H9 (cell line): Measurements from ENCODE around the gene ASAP3. TPM values are rescaled to one million over a fixed set of nuclear protein-coding genes. Genes with fewer than 3 reads are reported as not detected.

Experiments
- DNase-seq: peaks from one replicate; pipeline ENCODE4 v3.0.0-alpha.2; 2017
- H2AFZ ChIP-seq: one replicate; pipeline ENCODE4 v1.6.1; 2013; ENCODE audit warnings: mild to moderate bottlenecking, low read length, control low read depth, moderate library complexity
- H2AK5ac ChIP-seq: 2 replicates; pipeline ENCODE4 v1.6.1; 2013; ENCODE audit warnings: low read length, control low read depth, mixed read lengths; ENCODE audit not compliant: insufficient read length
- H2BK120ac ChIP-seq: one replicate; pipeline ENCODE4 v1.6.1; 2013; ENCODE audit warnings: low read depth, mild to moderate bottlenecking, low read length, control low read depth, inconsistent platforms; ENCODE audit not compliant: poor library complexity, severe bottlenecking
- H2BK12ac ChIP-seq: 2 replicates; pipeline ENCODE4 v1.6.1; 2013; ENCODE audit warnings: low read length, control low read depth, mixed read lengths, low read depth; ENCODE audit not compliant: insufficient read length
- H2BK15ac ChIP-seq: 2 replicates; pipeline ENCODE4 v1.6.1; 2013; ENCODE audit warnings: low read depth, low read length, control low read depth
- H2BK20ac ChIP-seq: one replicate; pipeline ENCODE4 v1.6.1; 2013; ENCODE audit warnings: low read depth, mild to moderate bottlenecking, low read length, control low read depth, inconsistent platforms; ENCODE audit not compliant: poor library complexity, severe bottlenecking
- H2BK5ac ChIP-seq: 2 replicates; pipeline ENCODE4 v1.6.1; 2013; ENCODE audit warnings: low read length, control low read depth, mixed read lengths; ENCODE audit not compliant: insufficient read length
- H3K14ac ChIP-seq: 2 replicates; pipeline ENCODE4 v1.6.1; 2013; ENCODE audit warnings: low read length, control low read depth; ENCODE audit not compliant: insufficient read depth
- H3K18ac ChIP-seq: 2 replicates; pipeline ENCODE4 v1.6.1; 2013; ENCODE audit warnings: low read depth, mild to moderate bottlenecking, mixed read lengths, low read length, control low read depth; ENCODE audit not compliant: insufficient read length
- H3K23ac ChIP-seq: 2 replicates; pipeline ENCODE4 v1.6.1; 2013; ENCODE audit warnings: low read length, control low read depth, mixed read lengths, low read depth; ENCODE audit not compliant: insufficient read length
- H3K23me2 ChIP-seq: 2 replicates; pipeline ENCODE4 v1.6.1; 2013; ENCODE audit warnings: low read depth, mild to moderate bottlenecking, mixed read lengths, low read length, control low read depth; ENCODE audit not compliant: insufficient read length, poor library complexity, severe bottlenecking
- H3K27ac ChIP-seq: 2 replicates; pipeline ENCODE4 v1.5.1; 2013; ENCODE audit warnings: low read length, control low read depth, mixed read lengths, low read depth; ENCODE audit not compliant: insufficient read length
- H3K27me3 ChIP-seq: 2 replicates; pipeline ENCODE4 v1.6.1; 2013; ENCODE audit warnings: low read length, control low read depth, inconsistent platforms; ENCODE audit not compliant: insufficient read depth
- H3K4ac ChIP-seq: 2 replicates; pipeline ENCODE4 v1.6.1; 2013; ENCODE audit warnings: low read depth, mild to moderate bottlenecking, control low read depth, inconsistent platforms, low read length, moderate library complexity
- H3K4me1 ChIP-seq: 2 replicates; pipeline ENCODE4 v1.6.1; 2013; ENCODE audit warnings: low read length, control low read depth, inconsistent platforms; ENCODE audit not compliant: insufficient read depth
- H3K4me2 ChIP-seq: 2 replicates; pipeline ENCODE4 v1.6.1; 2013; ENCODE audit warnings: low read length, control low read depth, mixed read lengths; ENCODE audit not compliant: insufficient read length, insufficient read depth
- H3K56ac ChIP-seq: 2 replicates; pipeline ENCODE4 v1.6.1; 2013; ENCODE audit warnings: low read depth, mild to moderate bottlenecking, mixed read lengths, low read length, control low read depth; ENCODE audit not compliant: insufficient read length
- H3K79me1 ChIP-seq: 2 replicates; pipeline ENCODE4 v1.6.1; 2013; ENCODE audit warnings: low read depth, mild to moderate bottlenecking, moderate library complexity, low read length, control low read depth, inconsistent platforms; ENCODE audit not compliant: insufficient read depth, poor library complexity, severe bottlenecking
- H3K79me2 ChIP-seq: 2 replicates; pipeline ENCODE4 v1.6.1; 2013; ENCODE audit warnings: low read length, control low read depth, inconsistent platforms; ENCODE audit not compliant: insufficient read depth
- H3K9ac ChIP-seq: 2 replicates; pipeline ENCODE4 v1.6.1; 2013; ENCODE audit warnings: low read length, control low read depth, mixed read lengths; ENCODE audit not compliant: insufficient read length; ENCODE audit errors: extremely low read depth
- H3K9me3 ChIP-seq: one replicate; pipeline ENCODE4 v1.6.1; 2013; ENCODE audit warnings: low read depth, low read length, inconsistent platforms; ENCODE audit not compliant: control insufficient read depth
- H3T11ph ChIP-seq: one replicate; pipeline ENCODE4 v1.6.1; 2013; ENCODE audit warnings: mild to moderate bottlenecking, low read length, control low read depth, inconsistent platforms
- H4K20me1 ChIP-seq: one replicate; pipeline ENCODE4 v1.6.1; 2013; ENCODE audit not compliant: control insufficient read depth, insufficient read length, insufficient read depth
- H4K5ac ChIP-seq: 2 replicates; pipeline ENCODE4 v1.6.1; 2013; ENCODE audit warnings: low read depth, mild to moderate bottlenecking, mixed read lengths, low read length, control low read depth; ENCODE audit not compliant: insufficient read length
- H4K8ac ChIP-seq: replicated peaks from 2 replicates; pipeline ENCODE4 v1.6.1; 2013; ENCODE audit warnings: low read length, control low read depth, mixed read lengths, low read depth; ENCODE audit not compliant: insufficient read length
- H4K91ac ChIP-seq: 2 replicates; pipeline ENCODE4 v1.6.1; 2013; ENCODE audit warnings: low read depth, mild to moderate bottlenecking, moderate library complexity, mixed read lengths, low read length, control low read depth; ENCODE audit not compliant: insufficient read length
- H3K27ac Mint-ChIP-seq, 3 experiments: 2 replicates in 2 of 3; 3 replicates in 1 of 3; pipeline ENCODE4 v1.8.0; 2020 to 2021; ENCODE audit warnings: mixed read lengths in 3 of 3, mild to moderate bottlenecking in 1 of 3, moderate library complexity in 1 of 3
- H3K27me3 Mint-ChIP-seq: 2 replicates; pipeline ENCODE4 v1.8.0; 2021; ENCODE audit warnings: low read depth, mild to moderate bottlenecking, moderate library complexity, mixed read lengths
- H3K36me3 Mint-ChIP-seq, 3 experiments: 2 replicates in 2 of 3; 3 replicates in 1 of 3; pipeline ENCODE4 v1.8.0; 2020 to 2021; ENCODE audit warnings: low read depth in 3 of 3, mixed read lengths in 3 of 3; ENCODE audit not compliant: insufficient read depth in 1 of 3
- H3K4me1 Mint-ChIP-seq, 2 experiments: 2 replicates each; pipeline ENCODE4 v1.8.0; 2020; ENCODE audit warnings: mixed read lengths in 2 of 2
- H3K4me3 Mint-ChIP-seq, 2 experiments: 2 replicates in 1 of 2; 3 replicates in 1 of 2; pipeline ENCODE4 v1.8.0; 2020 to 2021; ENCODE audit warnings: mild to moderate bottlenecking in 2 of 2, mixed read lengths in 2 of 2, moderate library complexity in 1 of 2
- H3K9me3 Mint-ChIP-seq, 2 experiments: 2 replicates in 1 of 2; 3 replicates in 1 of 2; pipeline ENCODE4 v1.8.0; 2020; ENCODE audit warnings: mild to moderate bottlenecking in 2 of 2, mixed read lengths in 2 of 2, moderate library complexity in 1 of 2
- CTCF ChIP-seq: fragments of 200-600 bp; sonication (generic); conservative IDR thresholded peaks from 3 replicates; pipeline ENCODE4 v1.8.0; 2021; ENCODE audit warnings: antibody characterized with exemption, mild to moderate bottlenecking
- WGBS: extraction: QIAGEN DNeasy Blood & Tissue Kit; methylation state at CpG from one replicate; pipeline ENCODE4 v1.1.7; 2013; ENCODE audit warnings: missing lambda C conversion rate, low lambda C conversion rate, mixed read lengths; ENCODE audit not compliant: insufficient read length; ENCODE audit errors: extremely low coverage; 5-methylcytosine and 5-hydroxymethylcytosine counted together
- total RNA-seq: library from RNA; stranded (reverse); gene quantifications from 2 replicates; pipeline ENCODE4 v1.2.1, GENCODE V29; 2021

The ASAP3 gene
- total RNA-seq, 1 experiment from 2014 or later: 26.7 TPM

- no peak for TF ChIP-seq CTCF
- Histone ChIP-seq H3K23ac (no peak overlapping the region), H4K91ac (no peak overlapping the region), H3K4ac (no peak overlapping the region), H2AFZ (no peak overlapping the region), H4K20me1 (no peaks in the 10 kb centered on the region), H2BK5ac (no peak overlapping the region), H4K5ac (no peak overlapping the region), H3K4me2 (no peak overlapping the region), H3K4me1 (no peaks in the 10 kb centered on the region), H3K79me2 (no peaks in the 10 kb centered on the region; the same call in 1 of the 2 replicates), H3K79me1 (no peaks in the 10 kb centered on the region), H3K9ac (no peak overlapping the region), H2AK5ac (no peak overlapping the region), H3T11ph (no peak overlapping the region), H4K8ac (no peak overlapping the region), H3K18ac (no peak overlapping the region), H2BK12ac (no peak overlapping the region), H3K23me2 (no peaks in the 10 kb centered on the region), H2BK120ac (no peak overlapping the region), H3K9me3 (no peaks in the 10 kb centered on the region), H3K14ac (no peak overlapping the region), H3K27ac (no peak overlapping the region), H3K27me3 (no peaks in the 10 kb centered on the region), H3K56ac (no peak overlapping the region), H2BK20ac (no peak overlapping the region), H2BK15ac (no peak overlapping the region)
- no CpG with 5 or more reads among the region's 3 CpGs for WGBS
- H3K9me3 Mint-ChIP-seq: no peaks in the 10 kb centered on the region
- H3K27me3 Mint-ChIP-seq: no peaks in the 10 kb centered on the region; the same call in 1 of the 2 replicates
- H3K27ac Mint-ChIP-seq: no peak overlapping the region
- DNase-seq: no peak
- no peaks in the 10 kb centered on the region for H3K4me1 Mint-ChIP-seq
- H3K36me3 Mint-ChIP-seq: no peaks in the 10 kb centered on the region
- H3K4me3 Mint-ChIP-seq: no peak overlapping the region
These were observed 17.5 kb downstream of the ASAP3 start for GRCh38 chr1:23466423-23466989.
